Erythroblast (primary cell): ENCODE results near the gene BCAR3.

ENCODE experiments used
- GATA1 ChIP-seq: IDR thresholded peaks from 2 replicates; pipeline ENCODE4 v1.6.1; 2011; ENCODE audit warnings: low read depth, mild to moderate bottlenecking, control low read depth, low read length, moderate library complexity
- POLR2A ChIP-seq: IDR thresholded peaks from 2 replicates; pipeline ENCODE4 v1.6.1; 2011; ENCODE audit warnings: mild to moderate bottlenecking, low read length

DNA sequence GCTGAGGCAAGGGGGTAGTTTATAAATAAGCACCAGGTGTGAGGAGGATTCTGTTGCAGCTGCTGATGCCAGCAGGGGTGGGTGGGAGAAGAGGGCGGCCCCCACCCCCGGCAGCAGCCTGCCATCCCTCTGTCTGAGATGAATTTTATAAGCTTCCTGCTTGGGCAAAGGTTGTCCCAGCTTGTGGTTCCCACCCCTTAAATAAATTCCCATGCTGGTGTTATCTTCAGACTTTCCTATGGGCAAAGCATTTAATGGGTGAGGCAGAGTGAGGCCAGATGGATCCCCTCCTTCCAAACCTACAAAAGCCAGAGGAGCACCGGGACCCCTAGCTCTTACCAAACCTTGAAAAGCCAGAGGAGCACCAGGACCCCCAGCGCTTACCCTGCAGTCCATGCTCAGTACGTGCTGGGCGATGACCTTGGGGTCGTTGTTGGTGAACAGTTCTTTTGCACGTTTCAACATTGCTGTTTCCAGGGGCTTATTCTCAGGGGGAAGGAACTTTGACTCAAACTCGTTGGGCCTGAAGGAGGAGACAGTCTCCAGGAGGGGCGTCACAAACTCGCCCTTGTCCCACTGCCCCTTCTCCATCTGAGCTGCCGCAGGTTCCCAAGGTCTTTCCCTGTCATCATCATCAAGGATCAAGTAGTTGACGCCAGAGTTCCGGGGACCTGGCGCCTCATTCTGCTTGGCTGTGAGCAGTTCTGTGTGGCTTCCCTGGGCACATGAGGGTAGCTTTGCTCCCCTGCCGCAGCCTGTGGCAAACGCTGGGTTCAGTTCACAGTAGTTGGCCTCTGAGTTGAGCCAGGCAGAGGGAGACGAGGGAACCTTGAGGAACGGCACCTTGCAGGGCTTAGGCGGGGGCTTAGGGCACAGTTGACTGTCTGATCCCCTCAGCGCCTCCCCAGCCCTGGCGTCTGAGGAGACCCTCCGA lies 99.5 kb downstream of the BCAR3 start:
- no peak for TF ChIP-seq POLR2A
- no peak for TF ChIP-seq GATA1
